Naive thymus-derived CD4-positive, alpha-beta T cell (primary cell): ENCODE measurements around the gene CA11. TPM values are rescaled to one million over a fixed set of nuclear protein-coding genes. Genes with fewer than 3 reads are reported as not detected.
"Not testable (repeated sequence)": the region's sequence is repeated elsewhere in the genome, so short reads cannot be mapped to it uniquely, and the experiment has no call there.

Experiments
- ATAC-seq: fragments of 150-1000 bp; cut with Tn5 transposase; 2 replicates; pipeline ENCODE4 v1.10.0; 2021; ENCODE audit warnings: mild to moderate bottlenecking, moderate library complexity
- CTCF ChIA-PET: fragments of 350-600 bp; sonication (Branson Sonifier 250); formaldehyde crosslinking; loops from one replicate; lab custom pipeline; 2021; ENCODE audit warnings: antibody characterized with exemption; lab: Charles Lee
- POLR2A ChIA-PET: fragments of 350-600 bp; sonication (Branson Sonifier 250); formaldehyde crosslinking; loops from one replicate; lab custom pipeline; 2021; ENCODE audit warnings: antibody characterized with exemption, inconsistent platforms; lab: Charles Lee
- DNase-seq, 9 donors: peaks; one replicate each; pipeline versions ENCODE4 v3.0.0 to v3.0.0-alpha.2; 2020 to 2022; ENCODE audit warnings: mixed read lengths in 1 of 9
- H3K27ac ChIP-seq: one replicate; pipeline ENCODE4 v1.7.0; 2013; ENCODE audit warnings: mild to moderate bottlenecking, low read depth, low read length, moderate library complexity
- H3K27me3 ChIP-seq, 2 donors: one replicate each; pipeline ENCODE4 v1.7.0; 2013; ENCODE audit warnings: low read length in 2 of 2, mild to moderate bottlenecking in 2 of 2, moderate library complexity in 2 of 2; ENCODE audit not compliant: control insufficient read depth in 2 of 2, insufficient read depth in 2 of 2
- H3K36me3 ChIP-seq, 3 experiments: 1 replicate in 2 of 3; 2 replicates in 1 of 3; pipeline ENCODE4 v1.7.0; 2013; ENCODE audit warnings: low read length in 3 of 3, mild to moderate bottlenecking in 3 of 3, moderate library complexity in 1 of 3; ENCODE audit not compliant: insufficient read depth in 3 of 3, control insufficient read depth in 2 of 3
- H3K4me1 ChIP-seq, 2 donors: one replicate each; pipeline ENCODE4 v1.7.0; 2013; ENCODE audit warnings: low read length in 2 of 2, mild to moderate bottlenecking in 2 of 2, moderate library complexity in 1 of 2; ENCODE audit not compliant: control insufficient read depth in 2 of 2, insufficient read depth in 2 of 2
- H3K4me3 ChIP-seq: 2 replicates; pipeline ENCODE4 v1.7.0; 2013; ENCODE audit warnings: mild to moderate bottlenecking, low read length
- H3K9me3 ChIP-seq, 3 experiments: 1 replicate in 2 of 3; 2 replicates in 1 of 3; pipeline ENCODE4 v1.7.0; 2013; ENCODE audit warnings: low read length in 3 of 3; ENCODE audit not compliant: control insufficient read depth in 2 of 3
- H3K27ac Mint-ChIP-seq, 9 donors: one replicate each; pipeline ENCODE4 v1.8.0; 2020 to 2022; ENCODE audit warnings: mixed read lengths in 9 of 9, mild to moderate bottlenecking in 8 of 9, moderate library complexity in 5 of 9, inconsistent platforms in 2 of 9
- H3K27me3 Mint-ChIP-seq, 5 donors: one replicate each; pipeline ENCODE4 v1.8.0; 2021 to 2022; ENCODE audit warnings: mixed read lengths in 5 of 5, mild to moderate bottlenecking in 1 of 5
- H3K36me3 Mint-ChIP-seq, 5 donors: one replicate each; pipeline ENCODE4 v1.8.0; 2020 to 2022; ENCODE audit warnings: mixed read lengths in 5 of 5, mild to moderate bottlenecking in 3 of 5, inconsistent platforms in 1 of 5
- H3K4me1 Mint-ChIP-seq, 7 donors: one replicate each; pipeline ENCODE4 v1.8.0; 2020 to 2022; ENCODE audit warnings: mixed read lengths in 7 of 7, mild to moderate bottlenecking in 3 of 7, inconsistent platforms in 1 of 7
- H3K4me3 Mint-ChIP-seq, 10 donors: one replicate each; pipeline ENCODE4 v1.8.0; 2020 to 2022; ENCODE audit warnings: mild to moderate bottlenecking in 10 of 10, mixed read lengths in 10 of 10, moderate library complexity in 6 of 10, inconsistent platforms in 2 of 10
- H3K9me3 Mint-ChIP-seq, 11 donors: one replicate each; pipeline ENCODE4 v1.8.0; 2020 to 2022; ENCODE audit warnings: mixed read lengths in 11 of 11, mild to moderate bottlenecking in 4 of 11, inconsistent platforms in 1 of 11, moderate library complexity in 1 of 11
- intact Hi-C, 2 donors: fragments of 100-400 bp; cut with micrococcal nuclease; formaldehyde crosslinking; loops; one replicate each; pipeline ENCODE4 v1.15.1; 2023
- polyA plus RNA-seq, 2 donors: library from polyadenylated mRNA; unstranded; fragments of 300-500 nt; fragmentation: Illumina TruSeq; gene quantifications; one replicate each; pipeline ENCODE4 v1.2.3, GENCODE V29; 2021
- total RNA-seq, 6 experiments: library from RNA in 5 of 6; stranded (reverse) in 5 of 6; gene quantifications; 1 replicate in 5 of 6; 2 replicates in 1 of 6; pipeline ENCODE4 v1.2.3 and lab custom pipeline; 2021 to 2026

Gene CA11
- total RNA-seq (10 to 100 TPM in 4 of 5 experiments, 1 to 10 TPM in 1; 7.5 to 20.5 (median 12.5) TPM), polyA plus RNA-seq (1 to 10 TPM; 6.3 to 8.0 TPM), total RNA-seq (lab: John Stamatoyannopoulos, UW) (11.0 reads per million, percentile 38 among the genes with 10 or more reads in this experiment)

DNA sequence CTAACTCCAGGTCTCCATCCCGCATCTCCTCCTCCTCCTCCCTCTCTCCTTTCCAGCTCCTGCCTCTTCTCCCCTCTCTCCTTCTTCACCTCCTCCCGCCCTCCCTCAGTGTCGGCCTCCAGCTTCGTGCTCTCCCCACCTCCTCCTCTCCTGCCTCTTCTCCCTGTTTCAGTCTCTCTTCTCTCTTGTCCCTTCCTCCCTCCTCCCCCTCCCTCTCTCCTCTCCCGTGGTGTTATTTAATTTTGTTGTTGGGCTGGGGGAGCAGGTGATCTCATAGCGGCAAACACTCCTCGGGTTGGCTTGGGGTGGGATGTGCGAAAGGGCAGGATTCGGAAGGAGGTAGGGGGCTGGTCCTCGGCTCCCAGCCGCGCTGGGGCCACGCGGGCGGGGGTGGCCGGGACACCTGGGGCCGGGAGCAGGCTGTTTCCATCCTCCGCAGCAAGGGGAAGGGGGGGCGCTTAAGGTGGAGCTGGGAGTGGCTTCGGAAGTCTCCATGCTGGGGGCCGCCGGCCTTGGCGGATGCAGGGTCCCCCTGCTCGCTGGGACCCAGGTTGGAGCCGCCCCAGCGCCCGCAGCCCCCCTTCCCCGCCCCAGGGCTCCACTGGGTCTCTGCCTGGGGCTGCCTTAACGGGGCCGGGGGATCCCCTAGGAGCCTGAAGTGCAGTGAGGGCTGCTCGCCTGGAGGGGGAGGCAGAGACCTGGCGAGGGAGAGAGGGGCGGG, at the start of gene CA11:
Gene CA11 (minus strand): TSS at position 187 of the 721 bp plus-strand sequence. CDS start 555 bp downstream, outside the sequence.
- DNase-seq = peak; percentile 89 to 97 (median 93)
- H3K9me3 Mint-ChIP-seq = no peaks in the 10 kb centered on the region
- no peaks in the 10 kb centered on the region for H3K36me3 Mint-ChIP-seq
- intact Hi-C loops = loop anchor here (1.0 to 5.0 kb wide), 19 partner anchors 8 to 441 kb away; partner anchors contain the start of genes FTL (in 2 of the 2), RPL18 (in 1 of the 2), SNRNP70 (in 1 of the 2) and SPHK2 (in 1 of the 2)
- peak; percentile 94 for ATAC-seq
- H3K27ac Mint-ChIP-seq = peak within 1 kb of the TSS; percentile 87 to 98 (median 94)
- H3K4me1 Mint-ChIP-seq = peaks cover 25 to 60% (median 44%) of the 10 kb centered on the region in 7 donors
- CTCF ChIA-PET = interaction anchor here (0.6 to 2.2 kb wide), 15 partner anchors 8 to 218 kb away, joined by 3 to 43 read pairs (median 5); partner anchors contain the start of genes DBP, RPL18 and SPHK2
- Histone ChIP-seq H3K9me3 (no peaks in the 10 kb centered on the region), H3K27me3 (no peaks in the 10 kb centered on the region), H3K27ac (peak within 1 kb of the TSS; percentile 79), H3K36me3 (no peaks in the 10 kb centered on the region), H3K4me3 (peak within 1 kb of the TSS; percentile 94), H3K4me1 (peaks cover 21% of the 10 kb centered on the region in 2 donors)
- H3K27me3 Mint-ChIP-seq = peaks cover 0 to 8% (median 0%) of the 10 kb centered on the region in 5 donors
- H3K4me3 Mint-ChIP-seq = peak within 1 kb of the TSS; percentile 86 to 99 (median 94)
- POLR2A ChIA-PET = interaction anchor here (0.5 to 3.0 kb wide), 19 partner anchors 9 to 1379 kb away, joined by 3 to 36 read pairs (median 4); partner anchors contain the start of genes DBP, GYS1, RASIP1 and RPL18

- CTCF ChIA-PET = interaction anchor here (2.2 kb wide), 1 partner anchor 19 kb away, joined by 8 read pairs; no protein-coding TSS in a partner anchor
- Mint-ChIP-seq H3K4me1 (peaks cover 6 to 15% (median 8%) of the 10 kb centered on the region in 7 donors), H3K27me3 (peaks cover 0 to 17% (median 10%) of the 10 kb centered on the region in 5 donors)
- H3K27ac ChIP-seq, H3K9me3 Mint-ChIP-seq, H3K4me3 ChIP-seq, H3K27ac Mint-ChIP-seq, H3K36me3 Mint-ChIP-seq, H3K27me3 ChIP-seq, intact Hi-C loops, H3K9me3 ChIP-seq, DNase-seq, H3K4me3 Mint-ChIP-seq, ATAC-seq, H3K36me3 ChIP-seq, H3K4me1 ChIP-seq, POLR2A ChIA-PET: not testable (repeated sequence)
Observed at GRCh38 chr19:48693629-48694028, 47.6 kb upstream of the CA11 start.

- Mint-ChIP-seq H3K9me3 (no peaks in the 10 kb centered on the region), H3K27ac (no peak overlapping the region), H3K27me3 (no peaks in the 10 kb centered on the region), H3K36me3 (peaks cover 0 to 2% (median 0%) of the 10 kb centered on the region in 5 donors), H3K4me1 (no peaks in the 10 kb centered on the region), H3K4me3 (no peak overlapping the region)
- H3K27me3 ChIP-seq = no peaks in the 10 kb centered on the region
- POLR2A ChIA-PET = interaction anchor here (0.6 to 0.7 kb wide), 2 partner anchors 46 to 295 kb away, joined by 3 read pairs; no protein-coding TSS in a partner anchor
- DNase-seq (no peak), ATAC-seq (no peak)
- H3K4me1 ChIP-seq = no peaks in the 10 kb centered on the region
- no peaks in the 10 kb centered on the region for H3K9me3 ChIP-seq
- no peaks in the 10 kb centered on the region for H3K36me3 ChIP-seq
- no peak overlapping the region for H3K4me3 ChIP-seq
- H3K27ac ChIP-seq = no peak overlapping the region
- CTCF ChIA-PET = interaction anchor here (0.6 kb wide), 1 partner anchor 49 kb away, joined by 3 read pairs; no protein-coding TSS in a partner anchor
- intact Hi-C loops = no loop called here
Observed at GRCh38 chr19:48689449-48689848, 43.5 kb upstream of the CA11 start.

- no peaks in the 10 kb centered on the region for H3K9me3 ChIP-seq
- ATAC-seq (no peak), DNase-seq (no peak)
- no peak overlapping the region for H3K4me3 Mint-ChIP-seq
- no peak overlapping the region for H3K27ac ChIP-seq
- no peaks in the 10 kb centered on the region for H3K36me3 ChIP-seq
- H3K4me3 ChIP-seq = no peak overlapping the region
- no peaks in the 10 kb centered on the region for H3K27me3 Mint-ChIP-seq
- peaks cover 0 to 5% (median 0%) of the 10 kb centered on the region in 7 donors for H3K4me1 Mint-ChIP-seq
- no peaks in the 10 kb centered on the region for H3K4me1 ChIP-seq
- ChIA-PET CTCF (no interaction called here), POLR2A (no interaction called here)
- H3K9me3 Mint-ChIP-seq = no peaks in the 10 kb centered on the region
- H3K36me3 Mint-ChIP-seq = peaks cover 0 to 2% (median 0%) of the 10 kb centered on the region in 5 donors
- no peaks in the 10 kb centered on the region for H3K27me3 ChIP-seq
- H3K27ac Mint-ChIP-seq = no peak overlapping the region
- intact Hi-C loops = no loop called here
Observed at GRCh38 chr19:48687776-48688175, 41.8 kb upstream of the CA11 start.

DNA sequence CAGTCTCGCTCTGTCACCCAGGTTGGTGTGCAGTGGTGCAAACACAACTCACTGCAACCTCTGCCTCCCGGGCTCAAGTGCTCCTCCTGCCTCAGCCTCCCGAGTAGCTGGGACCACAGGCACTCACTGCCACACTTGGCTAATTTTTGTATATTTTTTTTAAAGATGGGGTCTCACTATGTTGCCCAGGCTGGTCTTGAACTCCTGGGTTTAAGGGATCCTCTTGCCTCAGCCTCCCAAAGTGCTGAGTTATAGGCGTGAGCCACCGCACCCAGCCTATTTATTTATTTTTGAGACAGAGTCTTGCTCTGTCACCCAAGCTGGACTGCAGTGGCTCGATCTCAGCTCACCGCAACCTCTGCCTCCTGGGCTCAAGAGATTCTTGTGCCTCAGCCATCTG, 40.6 kb upstream of the CA11 start:
- POLR2A ChIA-PET, H3K27ac Mint-ChIP-seq, H3K9me3 ChIP-seq, H3K4me3 Mint-ChIP-seq, H3K27ac ChIP-seq, intact Hi-C loops, H3K4me3 ChIP-seq, CTCF ChIA-PET, H3K36me3 ChIP-seq, H3K4me1 Mint-ChIP-seq, ATAC-seq, H3K9me3 Mint-ChIP-seq, H3K27me3 Mint-ChIP-seq, DNase-seq, H3K36me3 Mint-ChIP-seq, H3K4me1 ChIP-seq, H3K27me3 ChIP-seq: not testable (repeated sequence)

- no peak overlapping the region for H3K4me3 ChIP-seq
- H3K4me1 ChIP-seq = no peaks in the 10 kb centered on the region
- Mint-ChIP-seq H3K27me3 (no peaks in the 10 kb centered on the region), H3K36me3 (peaks cover 0 to 2% (median 0%) of the 10 kb centered on the region in 5 donors), H3K4me1 (peaks cover 0 to 5% (median 0%) of the 10 kb centered on the region in 7 donors), H3K27ac (no peak overlapping the region), H3K9me3 (no peaks in the 10 kb centered on the region), H3K4me3 (no peak overlapping the region)
- H3K36me3 ChIP-seq = no peaks in the 10 kb centered on the region
- CTCF ChIA-PET = no interaction called here
- H3K27ac ChIP-seq = no peak overlapping the region
- H3K9me3 ChIP-seq = no peaks in the 10 kb centered on the region
- no peak for ATAC-seq
- intact Hi-C loops = no loop called here
- DNase-seq = no peak
- H3K27me3 ChIP-seq = no peaks in the 10 kb centered on the region
- POLR2A ChIA-PET = no interaction called here
Observed at GRCh38 chr19:48686088-48686487, 40.1 kb upstream of the CA11 start.
